HepG2 (cell line): ENCODE measurements around the gene PPP2R5C. TPM values are rescaled to one million over a fixed set of nuclear protein-coding genes. Genes with fewer than 3 reads are reported as not detected.

Source experiments
- ATAC-seq: fragments of 200-7000 bp; cut with Tn5 transposase; 3 replicates; pipeline ENCODE4 v1.9.1; 2020; ENCODE audit warnings: mild to moderate bottlenecking, moderate library complexity
- BruUV-seq: library from RNA; stranded (reverse); fragments of 400-500 nt; replicated peaks from 2 replicates; lab custom pipeline; 2021; lab: Mats Ljungman, UMichigan
- CTCF ChIA-PET: fragments of 300-600 bp; formaldehyde crosslinking; extraction: SDS; loops from one replicate; lab custom pipeline; 2021; ENCODE audit warnings: low total read pairs, inconsistent platforms, low intra/inter-chr PET ratio; lab: Yijun Ruan, JAX
- POLR2A ChIA-PET: fragments of 350-600 bp; sonication (Branson Sonifier 250); formaldehyde crosslinking; loops from one replicate; lab custom pipeline; 2020; ENCODE audit warnings: antibody characterized with exemption, inconsistent platforms; lab: Yijun Ruan, JAX
- DNase-seq: peaks from one replicate; pipeline ENCODE4 v3.0.0-alpha.2; 2015; ENCODE audit warnings: low spot score
- FAIRE-seq: peaks from 3 replicates; lab custom pipeline; 2011; peaks lifted over from hg19 to GRCh38; lab: Jason Lieb, UNC
- H2AFZ ChIP-seq: one replicate; pipeline ENCODE4 v1.6.1; 2011; ENCODE audit warnings: low read length, inconsistent platforms
- H3K27ac ChIP-seq: fragments of 300-600 bp; 3 replicates; pipeline ENCODE4 v1.8.0; 2011; ENCODE audit warnings: mixed run types, mild to moderate bottlenecking, mixed read lengths, low read length, inconsistent platforms; ENCODE audit not compliant: insufficient read depth; ENCODE audit errors: extremely low read length
- H3K27me3 ChIP-seq, 2 experiments: fragments of 200-600 bp in 1 of 2; 2 replicates in 1 of 2; 3 replicates in 1 of 2; pipeline versions ENCODE4 v1.6.0 to v1.8.0; 2011; ENCODE audit warnings: low read length in 2 of 2, mild to moderate bottlenecking in 2 of 2, moderate library complexity in 2 of 2, inconsistent platforms in 1 of 2; ENCODE audit not compliant: insufficient read depth in 2 of 2, control insufficient read depth in 1 of 2
- H3K36me3 ChIP-seq, 2 experiments: fragments of 200-600 bp in 1 of 2; replicated peaks in 1 of 2; 2 replicates in 1 of 2; 3 replicates in 1 of 2; pipeline versions ENCODE4 v1.5.1 to v1.8.0; 2011; ENCODE audit warnings: low read length in 2 of 2, inconsistent platforms in 1 of 2; ENCODE audit not compliant: insufficient read depth in 2 of 2, control insufficient read depth in 1 of 2
- H3K4me1 ChIP-seq: 2 replicates; pipeline ENCODE4 v1.5.1; 2012; ENCODE audit warnings: low read length, inconsistent platforms; ENCODE audit not compliant: insufficient read depth
- H3K4me2 ChIP-seq: 2 replicates; pipeline ENCODE4 v1.6.0; 2011; ENCODE audit warnings: low read depth, low read length, inconsistent platforms
- H3K4me3 ChIP-seq, 3 experiments: fragments of 200-600 bp in 1 of 3; sonication (generic), shearing (Covaris generic) in 1 of 3; replicated peaks in 1 of 3; 2 replicates each; pipeline ENCODE4 v1.5.1; 2011 to 2016; ENCODE audit warnings: low read length in 3 of 3, inconsistent platforms in 2 of 3, low read depth in 2 of 3, mild to moderate bottlenecking in 2 of 3, control low read depth in 1 of 3, mixed read lengths in 1 of 3; ENCODE audit not compliant: insufficient read depth in 1 of 3
- H3K79me2 ChIP-seq: one replicate; pipeline ENCODE4 v1.6.1; 2011; ENCODE audit warnings: low read length, inconsistent platforms; ENCODE audit not compliant: insufficient read depth
- H3K9ac ChIP-seq: 2 replicates; pipeline ENCODE4 v1.6.0; 2011; ENCODE audit warnings: mild to moderate bottlenecking, low read depth, low read length, inconsistent platforms; ENCODE audit not compliant: insufficient read depth
- H3K9me3 ChIP-seq: 2 replicates; pipeline ENCODE4 v1.5.1; 2012; ENCODE audit warnings: mild to moderate bottlenecking, low read length
- H4K20me1 ChIP-seq: 2 replicates; pipeline ENCODE4 v1.6.0; 2011; ENCODE audit warnings: inconsistent platforms, mild to moderate bottlenecking, low read length, moderate library complexity; ENCODE audit not compliant: insufficient read depth
- ATAD3A ChIP-seq: sonication (generic); formaldehyde crosslinking; IDR thresholded peaks from 2 replicates; pipeline ENCODE4 v1.4.0; 2020; ENCODE audit warnings: missing genetic modification reagents
- FOXP1 ChIP-seq, 2 experiments: fragments of 450-650 bp in 1 of 2; IDR thresholded peaks; 2 replicates each; pipeline ENCODE4 v1.6.1; 2017 to 2018; ENCODE audit warnings: antibody characterized with exemption in 1 of 2
- ISL2 ChIP-seq: sonication (generic); formaldehyde crosslinking; IDR thresholded peaks from 2 replicates; pipeline ENCODE4 v1.5.0; 2020; ENCODE audit warnings: missing genetic modification reagents
- KDM3A ChIP-seq: IDR thresholded peaks from 2 replicates; pipeline ENCODE4 v1.6.1; 2018; ENCODE audit warnings: low read depth, missing compliant biosample characterization
- MAFK ChIP-seq, 2 experiments: IDR thresholded peaks in 1 of 2; conservative IDR thresholded peaks in 1 of 2; 2 replicates each; pipeline ENCODE4 v1.6.1; 2011; ENCODE audit warnings: improper control_type of control experiment in 2 of 2, low read length in 2 of 2
- MBD4 ChIP-seq: IDR thresholded peaks from 2 replicates; pipeline ENCODE4 v1.6.1; 2012; ENCODE audit warnings: low read length, inconsistent platforms, borderline replicate concordance
- MED1 ChIP-seq: sonication (generic); formaldehyde crosslinking; IDR thresholded peaks from 2 replicates; pipeline ENCODE4 v1.4.0; 2020; ENCODE audit warnings: missing genetic modification reagents
- NBN ChIP-seq: fragments of 450-650 bp; conservative IDR thresholded peaks from 2 replicates; pipeline ENCODE4 v1.6.1; 2017
- PHF20 ChIP-seq: sonication (generic); formaldehyde crosslinking; IDR thresholded peaks from 2 replicates; pipeline ENCODE4 v1.5.0; 2020; ENCODE audit warnings: mild to moderate bottlenecking, missing genetic modification reagents
- PHF5A ChIP-seq: IDR thresholded peaks from one replicate; pipeline ENCODE4 v1.6.1; 2018; ENCODE audit warnings: low read depth, missing genetic modification reagents; ENCODE audit not compliant: unreplicated experiment
- STAG1 ChIP-seq: sonication (generic); formaldehyde crosslinking; IDR thresholded peaks from 2 replicates; pipeline ENCODE4 v1.4.0; 2020; ENCODE audit warnings: missing genetic modification reagents
- ZFP36L2 ChIP-seq: sonication (generic); formaldehyde crosslinking; IDR thresholded peaks from 2 replicates; pipeline ENCODE4 v1.4.0; 2020; ENCODE audit warnings: missing genetic modification reagents
- ZNF274 ChIP-seq: sonication (generic); formaldehyde crosslinking; IDR thresholded peaks from 2 replicates; pipeline ENCODE4 v1.5.1; 2020; ENCODE audit warnings: mild to moderate bottlenecking, missing genetic modification reagents
- ZNF335 ChIP-seq: sonication (generic); formaldehyde crosslinking; IDR thresholded peaks from 2 replicates; pipeline ENCODE4 v1.4.0; 2020; ENCODE audit warnings: missing genetic modification reagents
- ZNF446 ChIP-seq: sonication (generic); formaldehyde crosslinking; IDR thresholded peaks from 2 replicates; pipeline ENCODE4 v1.5.0; 2020; ENCODE audit warnings: mild to moderate bottlenecking, missing genetic modification reagents
- ZNF652 ChIP-seq: IDR thresholded peaks from 2 replicates; pipeline ENCODE4 v1.6.1; 2016; ENCODE audit warnings: low read depth, borderline replicate concordance
- ZNF709 ChIP-seq: sonication (generic); formaldehyde crosslinking; IDR thresholded peaks from 2 replicates; pipeline ENCODE4 v1.5.0; 2020; ENCODE audit warnings: mild to moderate bottlenecking, missing genetic modification reagents
- WGBS: methylation state at CpG from one replicate; pipeline ENCODE4 v1.1.6; 2017; ENCODE audit warnings: low lambda C conversion rate; 5-methylcytosine and 5-hydroxymethylcytosine counted together
- in situ Hi-C: cut with HindIII; loops from 2 replicates; pipeline ENCODE4 v1.10.0; 2017; ENCODE audit warnings: low pct_unique_long_range_greater_than_20kb; ENCODE audit not compliant: extremely low pct_ligation_motif_present
- intact Hi-C: fragments of 100-400 bp; cut with micrococcal nuclease; formaldehyde crosslinking; loops from one replicate; pipeline ENCODE4 v1.10.0; 2022; ENCODE audit not compliant: unreplicated experiment
- polyA plus RNA-seq, 8 experiments: library from polyadenylated mRNA; depleted of rRNA in 3 of 8; stranded (reverse) in 7 of 8; unstranded in 1 of 8; fragments of >200 nt; fragmentation: Illumina TruSeq in 4 of 8; extraction: Trizol in 4 of 8; gene quantifications; 2 replicates each; pipeline versions ENCODE4 v1.2.1 to v1.2.3, GENCODE V29; 2011 to 2016; ENCODE audit warnings: low read depth in 4 of 8, missing spikeins in 1 of 8, mixed read lengths in 1 of 8; ENCODE audit not compliant: insufficient read depth in 1 of 8
- total RNA-seq, 5 experiments: library from RNA; depleted of rRNA; stranded (reverse); fragments of >200 nt; fragmentation: Illumina TruSeq; extraction: Trizol; gene quantifications; 2 replicates each; pipeline ENCODE4 v1.2.3, GENCODE V29; 2016; ENCODE audit warnings: low read depth in 1 of 5
- TF ChIP-seq, protein P1 (sequence below), 2 experiments: sonication (generic) in 1 of 2; formaldehyde crosslinking in 1 of 2; IDR thresholded peaks; 2 replicates each; pipeline versions ENCODE4 v1.4.0 to v1.6.1; 2018 to 2020; ENCODE audit warnings: missing genetic modification reagents in 2 of 2, borderline replicate concordance in 1 of 2, low read depth in 1 of 2, mild to moderate bottlenecking in 1 of 2, missing biosample characterization in 1 of 2
- TF ChIP-seq, protein P2 (sequence below): sonication (generic); formaldehyde crosslinking; IDR thresholded peaks from 2 replicates; pipeline ENCODE4 v1.8.0; 2022; ENCODE audit warnings: mild to moderate bottlenecking, missing genetic modification reagents, borderline replicate concordance
- TF ChIP-seq, protein P3 (sequence below): sonication (generic); formaldehyde crosslinking; conservative IDR thresholded peaks from 2 replicates; pipeline ENCODE4 v1.4.0; 2020; ENCODE audit warnings: missing genetic modification reagents

PPP2R5C gene
- total and polyA plus RNA-seq, 2 of the 13 experiments (the other 11 are each of a cell fraction or from before 2014, with no cell fraction given), result 74.3 to 78.5 TPM

DNA sequence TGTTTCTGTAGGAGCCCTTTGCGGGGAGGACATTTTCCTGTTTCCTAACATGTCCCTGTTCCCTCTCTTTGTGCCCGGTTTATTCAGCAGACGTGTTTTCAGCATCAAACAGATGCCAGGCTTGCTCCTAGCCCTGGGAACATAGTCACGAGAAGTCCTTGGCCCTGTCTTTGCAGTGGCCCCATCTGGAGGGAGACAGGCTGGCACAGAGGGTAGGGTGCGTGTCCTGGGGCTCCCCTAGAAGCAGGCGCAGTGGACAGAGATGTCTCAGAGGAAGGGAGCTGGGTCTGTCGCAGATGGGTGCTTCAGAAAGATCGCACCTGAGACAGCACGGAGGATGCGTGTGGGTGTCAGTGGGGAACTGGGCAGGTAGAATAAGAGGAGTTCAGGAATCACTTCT, 127.9 kb downstream of the PPP2R5C start:
- H4K20me1 ChIP-seq, result no peaks in the 10 kb centered on the region
- no peaks in the 10 kb centered on the region for H3K9me3 ChIP-seq
- 99% methylated on average over 10 of the region's 10 CpGs for WGBS
- ATAC-seq, result no peak
- FAIRE-seq, result no peak
- in situ Hi-C loops (no loop called here), intact Hi-C loops (no loop called here)
- no peak overlapping the region for H3K27ac ChIP-seq
- H3K27me3 ChIP-seq, result no peaks in the 10 kb centered on the region
- ChIA-PET CTCF (no interaction called here), POLR2A (no interaction called here)
- H3K9ac ChIP-seq, result no peak overlapping the region
- no peak overlapping the region for H3K4me2 ChIP-seq
- no TSS peak for BruUV-seq
- no peak overlapping the region for H2AFZ ChIP-seq
- no peak for TF ChIP-seq ZNF274 (CRISPR knock-in tag)
- no peak for TF ChIP-seq ZNF335 (CRISPR knock-in tag)
- TF ChIP-seq, protein P1, sequence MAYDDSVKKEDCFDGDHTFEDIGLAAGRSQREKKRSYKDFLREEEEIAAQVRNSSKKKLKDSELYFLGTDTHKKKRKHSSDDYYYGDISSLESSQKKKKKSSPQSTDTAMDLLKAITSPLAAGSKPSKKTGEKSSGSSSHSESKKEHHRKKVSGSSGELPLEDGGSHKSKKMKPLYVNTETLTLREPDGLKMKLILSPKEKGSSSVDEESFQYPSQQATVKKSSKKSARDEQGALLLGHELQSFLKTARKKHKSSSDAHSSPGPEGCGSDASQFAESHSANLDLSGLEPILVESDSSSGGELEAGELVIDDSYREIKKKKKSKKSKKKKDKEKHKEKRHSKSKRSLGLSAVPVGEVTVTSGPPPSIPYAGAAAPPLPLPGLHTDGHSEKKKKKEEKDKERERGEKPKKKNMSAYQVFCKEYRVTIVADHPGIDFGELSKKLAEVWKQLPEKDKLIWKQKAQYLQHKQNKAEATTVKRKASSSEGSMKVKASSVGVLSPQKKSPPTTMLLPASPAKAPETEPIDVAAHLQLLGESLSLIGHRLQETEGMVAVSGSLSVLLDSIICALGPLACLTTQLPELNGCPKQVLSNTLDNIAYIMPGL (CRISPR knock-in tag; IDR thresholded peaks at IDR 0.05; ENCODE audit: borderline replicate concordance in 1 of 2, low read depth in 1 of 2), result no peak
- TF ChIP-seq MAFK (conservative IDR thresholded peaks at IDR 0.05 in 1 of 2, IDR thresholded peaks at IDR 0.05 in 1 of 2; ENCODE audit: low read length in 2 of 2), result no peak
- TF ChIP-seq PHF5A (CRISPR knock-in tag), result no peak
- no peak for TF ChIP-seq ZNF652 (CRISPR knock-in tag)
- TF ChIP-seq PHF20 (CRISPR knock-in tag), result no peak
- TF ChIP-seq, protein P2, sequence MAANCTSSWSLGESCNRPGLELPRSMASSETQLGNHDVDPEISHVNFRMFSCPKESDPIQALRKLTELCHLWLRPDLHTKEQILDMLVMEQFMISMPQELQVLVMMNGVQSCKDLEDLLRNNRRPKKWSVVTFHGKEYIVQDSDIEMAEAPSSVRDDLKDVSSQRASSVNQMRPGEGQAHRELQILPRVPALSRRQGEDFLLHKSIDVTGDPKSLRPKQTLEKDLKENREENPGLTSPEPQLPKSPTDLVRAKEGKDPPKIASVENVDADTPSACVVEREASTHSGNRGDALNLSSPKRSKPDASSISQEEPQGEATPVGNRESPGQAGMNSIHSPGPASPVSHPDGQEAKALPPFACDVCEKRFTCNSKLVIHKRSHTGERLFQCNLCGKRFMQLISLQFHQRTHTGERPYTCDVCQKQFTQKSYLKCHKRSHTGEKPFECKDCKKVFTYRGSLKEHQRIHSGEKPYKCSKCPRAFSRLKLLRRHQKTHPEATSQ (CRISPR knock-in tag), result no peak
- TF ChIP-seq NBN, result no peak
- no peak for TF ChIP-seq STAG1 (CRISPR knock-in tag)
- no peak for TF ChIP-seq MED1 (CRISPR knock-in tag)
- no peak for TF ChIP-seq KDM3A
- no peak for TF ChIP-seq ZNF709 (CRISPR knock-in tag)
- TF ChIP-seq ZFP36L2 (CRISPR knock-in tag), result no peak
- no peak for TF ChIP-seq ZNF446
- no peak for TF ChIP-seq ATAD3A (CRISPR knock-in tag)
- no peak for TF ChIP-seq MBD4
- TF ChIP-seq, protein P3, sequence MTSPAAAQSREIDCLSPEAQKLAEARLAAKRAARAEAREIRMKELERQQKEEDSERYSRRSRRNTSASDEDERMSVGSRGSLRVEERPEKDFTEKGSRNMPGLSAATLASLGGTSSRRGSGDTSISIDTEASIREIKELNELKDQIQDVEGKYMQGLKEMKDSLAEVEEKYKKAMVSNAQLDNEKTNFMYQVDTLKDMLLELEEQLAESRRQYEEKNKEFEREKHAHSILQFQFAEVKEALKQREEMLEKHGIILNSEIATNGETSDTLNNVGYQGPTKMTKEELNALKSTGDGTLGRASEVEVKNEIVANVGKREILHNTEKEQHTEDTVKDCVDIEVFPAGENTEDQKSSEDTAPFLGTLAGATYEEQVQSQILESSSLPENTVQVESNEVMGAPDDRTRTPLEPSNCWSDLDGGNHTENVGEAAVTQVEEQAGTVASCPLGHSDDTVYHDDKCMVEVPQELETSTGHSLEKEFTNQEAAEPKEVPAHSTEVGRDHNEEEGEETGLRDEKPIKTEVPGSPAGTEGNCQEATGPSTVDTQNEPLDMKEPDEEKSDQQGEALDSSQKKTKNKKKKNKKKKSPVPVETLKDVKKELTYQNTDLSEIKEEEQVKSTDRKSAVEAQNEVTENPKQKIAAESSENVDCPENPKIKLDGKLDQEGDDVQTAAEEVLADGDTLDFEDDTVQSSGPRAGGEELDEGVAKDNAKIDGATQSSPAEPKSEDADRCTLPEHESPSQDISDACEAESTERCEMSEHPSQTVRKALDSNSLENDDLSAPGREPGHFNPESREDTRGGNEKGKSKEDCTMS (CRISPR knock-in tag), result no peak
- no peak for TF ChIP-seq FOXP1 (IDR thresholded peaks at IDR 0.05)
- no peak for TF ChIP-seq FOXP1 (CRISPR knock-in tag; IDR thresholded peaks at IDR 0.05)
- TF ChIP-seq ISL2, result no peak
- peaks cover 13 to 47% of the 10 kb centered on the region in 2 experiments; a peak in 4 of 5 replicates for H3K36me3 ChIP-seq
- H3K4me1 ChIP-seq, result peaks cover 4% of the 10 kb centered on the region; the same call in 1 of the 2 replicates
- no peak for DNase-seq
- H3K79me2 ChIP-seq, result no peaks in the 10 kb centered on the region
- no peak overlapping the region for H3K4me3 ChIP-seq
